ENCODE data around the gene TRO.
A peak's percentile ranks its signal among the peaks of the same experiment; 100 is the strongest.

Gene TRO, protein sequence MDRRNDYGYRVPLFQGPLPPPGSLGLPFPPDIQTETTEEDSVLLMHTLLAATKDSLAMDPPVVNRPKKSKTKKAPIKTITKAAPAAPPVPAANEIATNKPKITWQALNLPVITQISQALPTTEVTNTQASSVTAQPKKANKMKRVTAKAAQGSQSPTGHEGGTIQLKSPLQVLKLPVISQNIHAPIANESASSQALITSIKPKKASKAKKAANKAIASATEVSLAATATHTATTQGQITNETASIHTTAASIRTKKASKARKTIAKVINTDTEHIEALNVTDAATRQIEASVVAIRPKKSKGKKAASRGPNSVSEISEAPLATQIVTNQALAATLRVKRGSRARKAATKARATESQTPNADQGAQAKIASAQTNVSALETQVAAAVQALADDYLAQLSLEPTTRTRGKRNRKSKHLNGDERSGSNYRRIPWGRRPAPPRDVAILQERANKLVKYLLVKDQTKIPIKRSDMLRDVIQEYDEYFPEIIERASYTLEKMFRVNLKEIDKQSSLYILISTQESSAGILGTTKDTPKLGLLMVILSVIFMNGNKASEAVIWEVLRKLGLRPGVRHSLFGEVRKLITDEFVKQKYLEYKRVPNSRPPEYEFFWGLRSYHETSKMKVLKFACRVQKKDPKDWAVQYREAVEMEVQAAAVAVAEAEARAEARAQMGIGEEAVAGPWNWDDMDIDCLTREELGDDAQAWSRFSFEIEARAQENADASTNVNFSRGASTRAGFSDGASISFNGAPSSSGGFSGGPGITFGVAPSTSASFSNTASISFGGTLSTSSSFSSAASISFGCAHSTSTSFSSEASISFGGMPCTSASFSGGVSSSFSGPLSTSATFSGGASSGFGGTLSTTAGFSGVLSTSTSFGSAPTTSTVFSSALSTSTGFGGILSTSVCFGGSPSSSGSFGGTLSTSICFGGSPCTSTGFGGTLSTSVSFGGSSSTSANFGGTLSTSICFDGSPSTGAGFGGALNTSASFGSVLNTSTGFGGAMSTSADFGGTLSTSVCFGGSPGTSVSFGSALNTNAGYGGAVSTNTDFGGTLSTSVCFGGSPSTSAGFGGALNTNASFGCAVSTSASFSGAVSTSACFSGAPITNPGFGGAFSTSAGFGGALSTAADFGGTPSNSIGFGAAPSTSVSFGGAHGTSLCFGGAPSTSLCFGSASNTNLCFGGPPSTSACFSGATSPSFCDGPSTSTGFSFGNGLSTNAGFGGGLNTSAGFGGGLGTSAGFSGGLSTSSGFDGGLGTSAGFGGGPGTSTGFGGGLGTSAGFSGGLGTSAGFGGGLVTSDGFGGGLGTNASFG (N-terminal part only)

DNA sequence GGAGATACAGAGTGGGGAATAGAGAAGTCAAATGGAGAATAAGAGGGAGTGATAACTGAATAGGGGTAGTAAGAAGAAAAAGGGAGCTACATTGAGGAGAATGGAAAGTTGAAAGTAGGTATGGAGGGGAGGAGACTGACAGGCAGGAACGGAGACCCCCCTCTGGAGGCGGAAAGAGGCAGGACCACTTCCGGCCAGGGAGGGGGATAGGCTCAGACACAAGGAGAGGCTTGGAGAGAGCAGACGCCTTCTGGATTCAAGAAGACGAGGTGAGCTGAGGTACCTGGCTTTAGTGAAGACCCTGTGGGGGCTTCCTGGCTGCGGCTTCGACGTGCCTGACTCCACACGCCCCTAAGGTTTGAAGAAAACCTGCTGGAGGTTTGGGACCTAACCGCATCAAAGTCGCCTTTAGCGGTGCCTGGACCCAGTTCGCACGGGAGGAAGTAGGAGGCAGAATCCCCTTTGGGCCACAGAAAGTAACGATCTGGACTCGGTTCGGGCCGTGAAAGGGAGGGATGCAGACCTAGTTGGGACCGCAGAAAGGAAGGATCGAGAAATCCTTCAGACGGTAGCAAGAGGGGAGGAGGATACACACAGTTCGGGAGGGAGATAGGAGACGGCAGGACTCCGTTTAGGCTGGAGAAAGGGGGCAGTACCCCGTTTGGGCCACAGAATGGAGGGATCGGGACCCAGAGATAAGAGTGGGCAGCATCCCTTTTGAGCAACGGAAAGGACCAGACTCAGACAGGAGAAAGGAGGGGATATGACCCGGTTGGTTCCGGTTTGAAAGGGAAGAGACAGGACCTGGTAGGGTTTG lies at the start of gene TRO:
TSS of gene TRO (plus strand) at position 215 of the 817 bp plus-strand sequence. CDS start 1,423 bp downstream, outside the sequence.
- no peak for DNase-seq

DNA sequence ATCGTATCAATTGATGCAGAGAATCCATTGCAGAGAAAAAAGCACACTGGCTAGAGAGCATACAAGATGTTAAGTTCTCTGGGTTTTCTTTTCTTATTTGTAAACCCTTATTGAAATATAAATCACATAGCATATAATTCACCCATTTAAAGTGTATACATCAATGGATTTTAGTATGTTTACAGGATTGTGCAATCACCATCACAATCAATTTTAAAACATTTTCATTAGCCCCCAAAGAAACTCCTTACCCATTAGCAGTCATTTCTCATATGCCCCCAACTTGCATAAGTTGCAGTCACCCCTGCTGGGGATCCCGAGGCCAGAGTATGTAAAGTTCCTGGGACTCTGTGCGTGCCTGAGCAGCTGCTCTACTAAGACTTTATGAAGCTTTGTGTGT lies 34.9 kb upstream of the TRO start:
- DNase-seq, result no peak

DNA sequence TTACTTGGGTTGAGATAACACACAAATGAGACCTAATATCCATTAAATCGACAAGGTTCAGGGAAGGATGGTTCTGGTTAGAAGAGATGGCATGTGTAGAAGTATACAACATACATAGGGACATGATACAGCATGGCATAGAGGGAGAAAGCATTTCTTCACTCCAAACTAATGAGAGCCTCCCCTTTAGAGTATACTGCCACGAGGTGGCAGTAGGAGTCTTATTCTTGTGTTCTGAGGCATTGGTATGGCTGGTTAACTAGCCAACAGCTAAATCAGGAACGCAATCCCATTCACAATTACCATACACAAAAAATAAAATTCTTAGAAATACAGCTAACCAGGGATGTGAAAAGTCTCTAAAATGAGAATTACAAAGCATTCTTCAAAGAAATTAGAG lies 29.1 kb upstream of the TRO start:
- DNase-seq, result peak; percentile 51

DNA sequence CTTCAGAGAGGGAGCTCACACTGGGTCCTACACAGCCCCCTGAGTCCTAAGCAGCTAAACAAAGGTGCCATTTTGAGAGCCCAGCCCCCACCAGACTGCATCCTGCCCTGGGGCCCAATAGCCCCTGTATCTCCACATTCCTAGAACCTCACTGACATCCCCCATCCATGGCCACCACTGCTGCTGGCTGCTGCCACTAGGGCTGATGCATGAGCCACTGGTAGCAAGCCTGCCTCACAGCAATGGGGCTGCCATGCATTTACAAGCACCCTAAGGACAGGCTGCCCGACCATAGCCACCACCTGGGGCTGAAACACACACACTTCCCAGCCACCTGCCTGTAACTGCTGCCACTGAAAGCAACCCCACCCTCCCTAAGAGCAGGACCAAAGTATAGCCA lies 26.5 kb upstream of the TRO start:
- DNase-seq, result no peak

DNA sequence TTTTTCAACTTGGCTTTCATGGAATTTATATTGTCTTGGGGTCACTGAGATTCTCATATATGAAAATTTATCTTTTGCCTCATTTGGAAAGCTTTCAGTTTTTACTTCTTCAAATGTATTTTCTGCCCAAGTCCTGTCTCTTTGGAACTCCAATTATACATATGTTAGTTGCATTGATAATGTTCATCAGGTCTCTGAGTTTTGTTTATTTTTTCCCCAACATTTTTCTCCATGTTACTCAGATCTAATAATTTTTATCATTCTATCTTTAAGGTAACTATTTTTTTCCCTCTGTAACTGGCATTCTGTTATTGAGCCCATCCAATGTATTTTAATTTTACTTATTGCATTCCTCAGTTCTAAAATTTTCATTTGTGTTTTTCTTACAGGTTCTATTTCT lies 10.7 kb upstream of the TRO start:
- DNase-seq, result no peak

DNA sequence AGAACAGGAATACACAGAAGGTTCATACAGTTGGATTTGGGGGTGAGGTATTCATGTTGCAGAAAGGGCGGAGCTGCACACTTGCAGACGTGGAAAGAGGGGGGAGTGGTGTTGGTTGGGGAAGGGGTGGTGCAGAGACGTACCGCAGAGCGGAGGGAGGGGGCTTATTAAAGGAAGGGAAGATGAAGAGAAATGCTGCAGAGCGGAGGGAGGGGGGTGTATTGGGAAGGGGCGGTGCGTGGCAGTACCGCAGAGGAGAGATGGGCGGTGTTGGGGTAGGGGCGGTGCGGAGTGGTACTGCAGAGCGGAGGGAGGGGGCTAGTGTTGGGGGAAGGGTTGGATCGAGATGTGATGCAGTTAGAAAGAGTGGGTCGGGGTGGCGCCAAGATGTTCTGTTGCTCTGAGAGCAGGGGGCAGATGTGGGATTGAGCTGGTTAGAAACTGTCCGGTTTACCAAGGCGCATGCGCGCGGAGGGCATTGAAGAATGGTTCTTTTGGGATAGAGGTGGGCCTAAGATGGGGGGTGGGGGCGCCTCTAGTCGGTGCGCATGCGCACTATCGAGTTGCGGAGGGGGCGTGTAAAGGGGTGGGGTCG lies 900 bp downstream of the TRO start:
- DNase-seq, result peak; percentile 51

DNA sequence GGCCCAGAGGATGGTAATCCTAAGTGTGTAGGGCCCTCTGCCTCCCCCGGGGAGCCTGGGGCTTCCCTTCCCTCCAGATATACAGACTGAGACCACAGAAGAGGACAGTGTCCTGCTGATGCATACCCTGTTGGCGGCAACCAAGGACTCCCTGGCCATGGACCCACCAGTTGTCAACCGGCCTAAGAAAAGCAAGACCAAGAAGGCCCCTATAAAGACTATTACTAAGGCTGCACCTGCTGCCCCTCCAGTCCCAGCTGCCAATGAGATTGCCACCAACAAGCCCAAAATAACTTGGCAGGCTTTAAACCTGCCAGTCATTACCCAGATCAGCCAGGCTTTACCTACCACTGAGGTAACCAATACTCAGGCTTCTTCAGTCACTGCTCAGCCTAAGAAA lies 1.9 kb downstream of the TRO start:
- no peak for DNase-seq

DNA sequence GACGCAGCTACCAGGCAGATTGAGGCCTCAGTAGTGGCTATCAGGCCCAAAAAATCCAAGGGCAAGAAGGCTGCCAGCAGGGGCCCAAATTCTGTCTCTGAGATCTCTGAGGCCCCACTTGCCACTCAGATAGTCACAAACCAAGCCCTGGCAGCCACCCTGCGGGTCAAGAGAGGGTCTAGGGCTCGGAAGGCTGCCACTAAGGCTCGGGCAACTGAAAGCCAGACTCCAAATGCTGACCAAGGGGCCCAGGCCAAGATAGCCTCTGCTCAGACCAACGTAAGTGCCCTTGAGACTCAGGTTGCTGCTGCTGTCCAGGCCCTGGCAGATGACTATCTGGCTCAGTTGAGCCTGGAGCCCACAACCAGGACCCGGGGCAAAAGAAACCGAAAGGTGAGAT lies 2.8 kb downstream of the TRO start:
- DNase-seq, result no peak

DNA sequence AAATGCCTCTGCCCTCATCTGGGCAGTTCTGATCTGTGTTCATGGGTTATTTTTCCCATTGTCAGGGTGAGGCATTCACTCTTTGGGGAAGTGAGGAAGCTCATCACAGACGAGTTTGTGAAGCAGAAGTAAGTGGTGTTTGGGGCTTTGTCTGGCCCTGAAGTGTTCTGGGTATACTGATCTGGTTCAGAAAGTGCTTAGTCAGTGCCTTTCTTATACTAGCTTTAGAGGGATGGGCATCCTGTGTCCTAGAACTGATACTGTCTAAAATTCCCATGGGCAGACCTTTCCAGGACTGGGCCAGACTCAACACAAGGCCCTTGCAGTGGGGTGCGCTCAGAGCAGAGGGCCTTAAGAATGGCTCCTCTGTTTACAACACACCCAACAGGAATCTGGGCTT lies 6.4 kb downstream of the TRO start:
- no peak for DNase-seq

DNA sequence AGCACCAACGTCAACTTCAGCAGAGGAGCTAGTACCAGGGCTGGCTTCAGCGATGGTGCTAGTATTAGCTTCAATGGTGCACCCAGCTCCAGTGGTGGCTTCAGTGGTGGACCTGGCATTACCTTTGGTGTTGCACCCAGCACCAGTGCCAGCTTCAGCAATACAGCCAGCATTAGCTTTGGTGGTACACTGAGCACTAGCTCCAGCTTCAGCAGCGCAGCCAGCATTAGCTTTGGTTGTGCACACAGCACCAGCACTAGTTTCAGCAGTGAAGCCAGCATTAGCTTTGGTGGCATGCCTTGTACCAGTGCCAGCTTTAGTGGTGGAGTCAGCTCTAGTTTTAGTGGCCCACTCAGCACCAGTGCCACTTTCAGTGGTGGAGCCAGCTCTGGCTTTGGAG lies 8.3 kb downstream of the TRO start:
- DNase-seq, result no peak

DNA sequence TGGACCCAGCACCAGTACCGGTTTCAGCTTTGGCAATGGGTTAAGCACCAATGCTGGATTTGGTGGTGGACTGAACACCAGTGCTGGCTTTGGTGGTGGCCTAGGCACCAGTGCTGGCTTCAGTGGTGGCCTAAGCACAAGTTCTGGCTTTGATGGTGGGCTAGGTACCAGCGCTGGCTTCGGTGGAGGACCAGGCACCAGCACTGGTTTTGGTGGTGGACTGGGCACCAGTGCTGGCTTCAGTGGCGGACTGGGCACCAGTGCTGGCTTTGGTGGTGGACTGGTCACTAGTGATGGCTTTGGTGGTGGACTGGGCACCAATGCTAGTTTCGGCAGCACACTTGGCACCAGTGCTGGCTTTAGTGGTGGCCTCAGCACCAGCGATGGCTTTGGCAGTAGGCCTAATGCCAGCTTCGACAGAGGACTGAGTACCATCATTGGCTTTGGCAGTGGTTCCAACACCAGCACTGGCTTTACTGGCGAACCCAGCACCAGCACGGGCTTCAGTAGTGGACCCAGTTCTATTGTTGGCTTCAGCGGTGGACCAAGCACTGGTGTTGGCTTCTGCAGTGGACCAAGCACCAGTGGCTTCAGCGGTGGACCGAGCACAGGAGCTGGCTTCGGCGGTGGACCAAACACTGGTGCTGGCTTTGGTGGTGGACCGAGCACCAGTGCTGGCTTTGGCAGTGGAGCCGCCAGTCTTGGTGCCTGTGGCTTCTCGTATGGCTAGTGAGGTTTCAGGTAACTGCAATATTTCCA lies 9.8 kb downstream of the TRO start:
- DNase-seq, result no peak

DNA sequence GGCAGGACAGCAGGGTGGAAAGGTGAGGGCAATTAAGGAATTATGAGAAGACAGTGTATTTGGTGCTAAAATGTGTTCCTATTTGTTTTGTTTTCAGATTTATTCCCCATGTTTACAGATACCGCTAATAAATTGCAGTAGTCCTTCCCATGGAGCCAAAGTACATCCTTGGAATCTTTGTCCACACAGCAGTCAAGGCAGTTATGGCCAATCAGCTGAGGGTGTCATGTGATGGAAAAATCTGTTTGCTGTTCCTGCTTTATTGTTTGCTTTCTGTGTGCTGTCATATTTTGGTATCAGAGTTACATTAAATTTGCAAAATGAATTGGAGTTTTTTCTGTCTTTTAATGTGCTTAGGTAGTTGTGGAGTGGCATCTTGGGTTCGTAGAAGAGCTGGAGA lies 10.5 kb downstream of the TRO start:
- DNase-seq, result no peak

DNA sequence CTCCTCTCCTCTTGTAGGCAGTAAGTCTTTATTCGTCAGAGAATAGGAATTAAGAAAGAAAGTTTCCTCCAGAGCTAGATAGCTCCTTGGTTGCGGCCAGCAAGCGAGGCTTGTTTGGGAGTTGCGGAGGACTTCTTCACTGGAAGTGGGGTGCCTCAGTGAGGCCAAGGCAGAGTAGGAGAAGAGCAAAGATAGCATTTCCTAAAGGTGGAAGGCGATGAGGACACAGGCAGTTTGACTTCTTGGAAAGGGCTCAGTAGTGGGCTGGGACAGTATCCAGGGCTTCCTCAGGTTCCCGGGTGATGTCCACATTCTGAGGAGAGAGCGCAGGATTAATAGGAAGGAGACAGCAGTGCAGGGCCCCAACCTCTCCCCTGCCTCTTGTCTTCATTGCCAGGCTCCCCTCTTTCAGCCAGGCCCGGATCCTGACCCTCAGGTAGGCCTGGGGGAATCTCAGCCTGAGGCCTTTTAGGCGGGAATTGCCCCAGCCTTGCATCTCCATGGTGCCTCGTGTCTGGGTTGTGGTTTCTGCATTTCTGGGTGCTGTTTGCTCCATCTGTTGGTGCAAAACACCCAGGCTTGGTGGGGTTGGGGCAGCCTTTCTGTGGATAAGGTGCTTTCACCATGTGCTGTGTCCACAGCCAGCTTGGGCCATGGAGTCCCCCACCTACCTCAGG lies 12.7 kb downstream of the TRO start:
- no peak for DNase-seq

DNA sequence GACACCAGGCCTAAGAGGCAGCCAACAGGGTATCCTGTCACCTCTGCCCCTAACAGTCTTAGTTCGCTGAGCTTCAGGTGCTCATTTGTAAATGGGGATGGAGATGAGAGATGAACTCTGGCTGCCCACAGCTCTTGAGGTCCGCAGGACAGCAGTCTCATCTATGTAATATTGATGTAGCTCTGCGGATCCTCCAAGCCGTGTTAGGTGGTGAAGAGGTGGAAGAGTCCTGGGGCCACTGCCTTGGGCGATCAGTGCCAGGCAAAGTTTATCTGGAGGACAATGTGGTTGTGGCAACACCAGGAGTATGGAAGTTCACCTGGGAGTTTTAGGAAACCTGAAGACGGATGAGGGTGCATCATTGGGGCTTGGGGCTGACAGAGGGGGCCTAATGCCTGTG lies 13.4 kb downstream of the TRO start:
- no peak for DNase-seq

DNA sequence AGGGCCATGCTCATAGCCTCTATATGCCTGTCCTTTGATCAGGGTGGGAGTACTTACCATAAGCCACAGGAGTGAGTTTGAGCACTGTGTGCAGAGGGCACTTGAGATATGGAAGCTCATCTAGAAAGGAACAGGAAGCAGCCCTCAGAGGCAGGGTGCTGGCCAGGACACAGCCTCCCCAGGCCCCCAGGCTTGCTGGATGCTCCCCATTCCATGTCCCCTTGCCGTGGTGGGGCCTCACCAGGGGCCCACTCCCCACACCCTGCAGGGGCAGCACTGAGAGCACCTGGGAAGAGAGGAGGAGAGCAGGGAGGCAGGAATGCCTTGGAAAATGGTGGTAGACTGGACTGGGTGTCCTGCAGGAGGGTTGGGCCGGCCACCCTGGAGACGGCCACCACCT lies 14.3 kb downstream of the TRO start:
- no peak for DNase-seq

DNA sequence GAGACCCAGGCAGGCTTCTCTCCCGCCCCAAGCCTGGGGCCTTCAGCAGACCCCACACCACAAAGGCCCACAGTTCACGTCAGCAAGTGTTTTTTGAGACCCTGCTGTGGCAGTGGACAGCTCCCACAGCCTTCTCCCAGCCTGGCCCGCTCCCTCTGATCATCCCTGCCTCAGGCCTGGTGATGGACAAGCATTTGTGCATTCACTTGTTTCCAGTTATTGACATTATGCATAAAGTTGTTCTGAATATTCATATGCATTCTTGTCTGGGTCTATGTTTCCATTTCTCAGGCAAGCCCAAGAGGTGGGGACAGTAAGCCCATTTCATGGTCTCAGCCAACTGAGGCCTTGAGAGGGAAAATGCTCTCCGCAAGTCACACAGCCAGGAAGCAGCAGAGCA lies 14.7 kb downstream of the TRO start:
- DNase-seq, result no peak

DNA sequence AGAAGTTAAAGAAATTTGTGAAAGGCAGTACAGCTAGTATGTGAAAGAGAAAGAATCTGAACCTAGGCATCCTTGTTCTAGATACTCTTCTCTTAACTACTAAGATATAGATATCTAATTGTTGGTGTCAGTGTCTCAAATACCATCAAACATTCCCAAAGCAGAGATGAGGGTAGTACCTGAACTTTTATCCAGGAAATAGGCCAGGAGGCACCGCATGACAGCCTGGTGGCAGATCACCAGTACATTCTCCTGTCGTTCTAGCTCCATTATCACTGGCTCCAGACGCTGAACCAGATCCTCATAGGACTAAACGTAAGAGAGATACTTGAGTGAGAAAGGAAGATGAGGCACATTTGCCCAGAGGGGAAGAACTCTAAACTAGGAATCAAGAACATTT lies 16.8 kb downstream of the TRO start:
- DNase-seq, result no peak

DNA sequence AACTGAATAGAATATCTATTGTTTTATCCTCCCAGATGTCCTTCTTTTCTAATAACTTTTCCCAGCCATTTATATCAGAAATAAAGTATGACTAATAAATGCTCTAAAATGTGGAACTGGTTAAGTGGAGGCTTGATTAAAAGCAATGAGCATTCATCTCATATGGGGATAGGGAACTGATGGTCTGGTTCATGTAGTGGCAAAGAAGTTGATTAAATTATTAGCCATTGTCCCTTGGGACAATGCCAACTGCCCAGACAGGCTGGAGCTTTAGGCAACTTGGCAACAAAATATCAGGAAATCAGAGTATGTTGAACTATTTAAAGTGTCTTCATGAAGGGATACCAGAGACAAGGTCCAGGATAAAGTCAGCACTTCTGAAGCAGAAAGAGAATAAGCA lies 24.2 kb downstream of the TRO start:
- no peak for DNase-seq

DNA sequence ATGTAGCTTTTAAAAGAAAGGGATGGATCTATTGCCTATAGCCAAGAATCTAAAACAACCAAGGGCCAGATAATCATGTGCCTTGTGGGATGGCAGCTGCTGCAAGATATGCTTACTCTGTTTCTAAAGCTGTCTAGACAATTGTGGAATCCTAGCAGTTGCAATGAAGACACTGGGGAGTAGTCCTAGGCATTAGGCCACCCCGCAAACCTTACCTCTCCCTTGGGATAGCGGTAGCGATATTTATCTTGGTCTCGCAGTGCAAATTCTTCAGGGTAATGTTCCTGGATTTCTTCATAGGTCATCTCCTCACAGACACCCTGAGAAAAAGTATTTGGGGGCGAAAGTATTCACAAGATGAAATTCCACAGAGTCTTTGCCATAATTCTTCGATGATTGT lies 24.6 kb downstream of the TRO start:
- DNase-seq, result no peak

DNA sequence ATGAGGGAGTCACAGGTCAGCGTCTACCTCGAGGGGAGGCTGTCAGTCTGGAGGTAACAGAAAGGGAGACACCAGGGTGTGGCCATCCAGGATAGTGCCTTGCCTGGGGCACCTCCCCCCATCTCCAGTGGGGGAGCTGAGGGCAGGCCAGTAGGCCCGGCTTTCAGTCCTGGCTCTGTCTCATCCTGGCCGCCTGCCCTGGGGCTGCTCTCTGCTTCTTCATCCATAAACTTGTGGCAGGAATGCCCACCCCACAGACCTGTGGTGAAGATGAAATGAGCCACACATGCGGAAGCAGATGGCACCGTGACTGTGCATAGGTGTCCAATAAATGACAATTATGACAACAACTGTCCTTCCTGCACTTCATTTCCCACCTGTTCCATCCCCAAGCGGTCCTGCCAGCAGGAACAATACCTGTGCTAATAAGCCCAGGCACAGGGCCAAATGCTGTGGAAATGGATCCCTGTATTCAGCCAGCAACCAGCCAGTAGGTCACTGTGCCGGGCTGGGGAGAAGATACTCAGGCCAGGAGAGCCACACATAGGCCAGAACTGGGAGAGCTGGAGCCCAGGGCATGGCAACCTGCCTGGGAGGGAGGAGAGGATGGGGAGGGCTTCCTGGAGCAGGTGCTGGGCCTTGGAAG lies 30.2 kb downstream of the TRO start:
- DNase-seq, result no peak

Measured in activated CD4-positive, alpha-beta T cell treated with anti-CD3 and anti-CD28 coated beads, Interleukin-10, Interleukin-2, amounts not matched to agents 100 ng/mL and 50 ng/mL, durations not matched to agents 16 hours and 8 hours (primary cell).